Stimulated activated CD8-positive, alpha-beta memory T cell treated with anti-CD3 and anti-CD28 coated beads, Interleukin-12 subunit alpha, Interleukin-12 subunit beta, amount 100 ng/mL, for 24 hours (primary cell): Measurements from ENCODE around the gene HGFAC.
"Not testable (repeated sequence)": the region's sequence is repeated elsewhere in the genome, so short reads cannot be mapped to it uniquely, and the experiment has no call there.

Source experiments
- DNase-seq: peaks from one replicate; pipeline ENCODE4 v3.0.0-alpha.2; 2020; ENCODE audit errors: extremely low read depth

The HGFAC gene

GRCh38 chr4:3411190-3411589 lies 30.6 kb upstream of the HGFAC start:
- not testable (repeated sequence) for DNase-seq

- no peak for DNase-seq
Measured at GRCh38 chr4:3411676-3412075, 30.1 kb upstream of the HGFAC start.

- no peak for DNase-seq
Measured at GRCh38 chr4:3412257-3413020, 29.3 kb upstream of the HGFAC start.

- DNase-seq = no peak
Measured at GRCh38 chr4:3413217-3413671, 28.5 kb upstream of the HGFAC start.

GRCh38 chr4:3413675-3414420 lies 27.9 kb upstream of the HGFAC start:
- DNase-seq = no peak

- no peak for DNase-seq
Measured at GRCh38 chr4:3414421-3415279, 27.1 kb upstream of the HGFAC start.

- no peak for DNase-seq
Measured at GRCh38 chr4:3415471-3416141, 26.2 kb upstream of the HGFAC start.

GRCh38 chr4:3416270-3416669 lies 25.5 kb upstream of the HGFAC start:
- no peak for DNase-seq

- no peak for DNase-seq
Measured at GRCh38 chr4:3416821-3417221, 24.9 kb upstream of the HGFAC start.

- no peak for DNase-seq
Measured at GRCh38 chr4:3417448-3417847, 24.3 kb upstream of the HGFAC start.

GRCh38 chr4:3418029-3418762 lies 23.6 kb upstream of the HGFAC start:
- no peak for DNase-seq

GRCh38 chr4:3419836-3420605 lies 21.7 kb upstream of the HGFAC start:
- DNase-seq = no peak

GRCh38 chr4:3420606-3420955 lies 21.2 kb upstream of the HGFAC start:
- DNase-seq = no peak

- DNase-seq = no peak
Measured at GRCh38 chr4:3420956-3421355, 20.8 kb upstream of the HGFAC start.

GRCh38 chr4:3421470-3421869 lies 20.3 kb upstream of the HGFAC start:
- DNase-seq = no peak

- no peak for DNase-seq
Measured at GRCh38 chr4:3422241-3422801, 19.4 kb upstream of the HGFAC start.

GRCh38 chr4:3422808-3423297 lies 18.9 kb upstream of the HGFAC start:
- no peak for DNase-seq

- DNase-seq = no peak
Measured at GRCh38 chr4:3423406-3423805, 18.4 kb upstream of the HGFAC start.

- DNase-seq = no peak
Measured at GRCh38 chr4:3423952-3424351, 17.8 kb upstream of the HGFAC start.
